A204.1 (cell line): ENCODE results near the gene IL17RD.

Source experiments
- FAIRE-seq: peaks from 2 replicates; lab custom pipeline; 2012; peaks lifted over from hg19 to GRCh38; lab: Jason Lieb, UNC

IL17RD gene

DNA sequence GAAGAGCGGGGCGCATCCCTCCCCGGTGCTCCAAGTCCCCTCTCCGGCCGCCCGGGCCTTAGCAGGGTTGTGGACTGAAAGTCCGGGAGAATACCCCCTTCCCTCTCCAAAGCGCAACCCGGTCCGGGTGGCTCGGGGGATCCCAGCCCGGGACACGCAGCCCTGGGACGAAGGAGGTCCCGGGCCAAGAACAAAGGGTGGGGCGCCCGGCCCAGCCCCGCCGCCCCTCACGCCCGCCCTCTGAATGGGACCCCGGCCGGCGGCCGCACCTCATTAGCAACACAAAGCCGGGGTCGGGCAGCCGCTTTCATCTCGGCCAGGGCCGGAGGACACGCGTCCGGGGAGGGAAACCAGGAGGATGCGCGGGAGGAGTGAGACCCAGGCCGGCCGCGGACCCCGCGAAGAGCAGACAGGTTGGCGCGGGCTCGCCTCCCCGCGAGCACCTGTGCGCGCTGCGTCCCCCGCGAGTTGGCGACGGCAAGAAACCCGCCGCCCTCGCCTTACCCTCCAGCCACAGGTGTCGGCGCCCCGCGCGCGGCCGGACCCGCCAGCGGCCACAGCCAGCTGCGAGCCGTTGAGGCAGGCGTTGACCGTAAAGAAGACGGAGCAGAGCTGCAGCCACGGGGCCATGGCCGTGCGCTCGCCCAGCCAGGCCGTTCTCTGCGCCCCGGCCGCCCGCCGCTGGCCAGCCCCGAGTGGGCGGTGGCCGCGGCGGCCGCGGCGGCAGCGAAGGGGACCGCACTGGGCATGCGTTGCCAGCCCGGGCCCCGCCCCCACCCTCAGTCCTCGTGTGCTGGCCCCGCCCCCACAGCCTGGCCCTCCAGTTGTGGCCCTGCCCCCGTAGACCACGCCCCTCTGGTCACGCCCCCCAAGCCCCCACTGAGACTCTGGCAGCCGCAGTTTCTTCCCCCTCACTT lies at the start of gene IL17RD:
TSS of gene IL17RD (minus strand) at position 697 of the 917 bp plus-strand sequence. CDS start at position 630, 67 bp downstream.
- FAIRE-seq = no peak

DNA sequence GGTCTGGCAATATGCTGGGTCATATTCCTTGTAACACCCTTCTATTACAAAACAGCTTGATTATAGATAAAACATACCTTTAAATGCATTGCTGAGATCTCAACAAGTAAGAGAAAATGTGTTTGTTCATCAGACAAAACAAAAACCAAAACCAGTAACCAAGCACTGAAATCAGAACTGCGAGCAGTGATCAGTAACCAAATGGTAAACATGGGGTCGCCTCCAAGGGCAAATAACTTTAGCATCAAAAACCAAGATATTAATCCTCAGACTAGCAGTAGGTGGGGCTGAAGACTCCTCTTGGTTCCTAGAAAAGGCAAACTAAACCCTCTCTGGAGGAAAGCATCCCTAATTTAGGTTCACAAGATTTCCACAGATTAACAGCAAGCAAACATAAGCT lies 41.3 kb upstream of the IL17RD start:
- no peak for FAIRE-seq

DNA sequence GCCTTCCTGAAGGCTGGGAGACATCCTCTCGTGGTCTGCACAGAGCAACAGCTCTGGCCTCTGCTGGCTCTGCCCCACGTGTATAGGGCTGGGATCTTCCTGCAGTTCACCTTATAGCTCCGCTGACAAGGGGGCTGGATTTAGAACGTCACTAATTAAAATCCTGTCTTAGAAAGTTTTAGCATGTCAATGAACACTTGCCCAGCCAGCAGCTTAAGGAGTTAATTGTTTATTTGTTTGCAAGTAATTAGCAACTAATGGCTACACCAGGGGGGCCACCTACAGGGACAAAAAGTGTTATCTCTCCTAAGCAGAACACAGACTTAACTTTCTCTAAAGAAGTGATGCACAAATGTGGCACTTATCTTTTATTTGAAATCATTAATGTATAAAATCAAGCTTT lies 34.7 kb upstream of the IL17RD start, which contains the start of gene HESX1:
TSS of gene HESX1 (minus strand) at position 84 of the 403 bp plus-strand sequence. CDS start at position 24, 60 bp downstream.
- FAIRE-seq = no peak

DNA sequence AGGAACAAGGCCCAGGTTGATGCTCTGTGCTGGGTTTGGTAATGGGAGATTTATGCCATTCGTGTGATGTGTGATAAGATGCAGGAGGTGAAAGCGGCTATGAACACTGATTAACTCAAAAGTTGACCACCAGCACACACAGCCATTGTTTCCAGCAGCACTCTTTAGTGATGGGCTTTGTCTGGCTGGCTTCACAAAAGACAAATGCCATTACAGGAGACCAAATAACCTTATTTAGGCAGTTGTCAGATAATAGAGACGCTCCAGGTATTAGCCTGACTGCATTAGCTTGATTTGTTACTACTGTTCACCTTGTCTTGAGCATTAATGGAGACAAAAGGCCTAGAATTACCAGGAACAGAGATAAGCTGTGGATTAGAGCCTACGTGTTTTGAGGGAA lies 29.5 kb upstream of the IL17RD start:
- FAIRE-seq = no peak

DNA sequence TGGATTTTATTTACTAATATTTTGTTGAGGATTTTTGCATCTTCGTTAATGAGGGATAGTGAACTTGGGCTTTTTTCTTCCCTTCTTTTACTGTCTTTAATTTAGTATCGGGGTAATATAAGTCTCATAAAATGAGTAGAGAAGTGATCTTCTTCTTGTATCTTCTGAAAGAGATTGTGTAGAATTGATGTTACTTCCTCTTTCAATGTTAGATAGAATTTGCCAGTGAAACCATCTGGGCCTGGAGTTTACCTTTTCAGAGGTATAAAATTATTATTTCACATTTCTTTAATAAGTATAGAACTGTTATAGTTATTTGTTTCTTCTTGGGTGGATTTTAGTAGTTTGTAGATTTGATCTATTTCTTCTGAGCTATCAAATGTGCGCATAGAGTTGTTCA lies 26.9 kb upstream of the IL17RD start:
- FAIRE-seq = peak; percentile 3

DNA sequence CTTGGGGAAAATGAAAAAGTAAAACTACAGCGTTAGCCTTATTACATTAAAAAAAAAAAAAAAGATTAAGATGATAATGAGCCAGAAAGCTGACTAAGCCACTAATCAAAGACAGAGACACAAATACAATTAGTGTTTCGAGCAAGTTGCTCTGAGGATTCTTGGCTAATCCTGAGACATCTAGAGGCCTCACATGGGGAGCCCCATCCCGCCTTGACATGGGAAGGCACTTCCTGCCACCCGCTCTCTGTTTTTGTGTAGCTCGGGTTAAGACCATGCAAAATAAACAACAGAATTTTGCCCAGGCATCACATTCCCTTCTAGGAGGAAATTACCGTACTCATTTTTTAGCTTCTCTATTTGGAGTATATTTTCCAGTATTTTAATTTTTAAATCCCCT lies 19.4 kb upstream of the IL17RD start:
- no peak for FAIRE-seq

DNA sequence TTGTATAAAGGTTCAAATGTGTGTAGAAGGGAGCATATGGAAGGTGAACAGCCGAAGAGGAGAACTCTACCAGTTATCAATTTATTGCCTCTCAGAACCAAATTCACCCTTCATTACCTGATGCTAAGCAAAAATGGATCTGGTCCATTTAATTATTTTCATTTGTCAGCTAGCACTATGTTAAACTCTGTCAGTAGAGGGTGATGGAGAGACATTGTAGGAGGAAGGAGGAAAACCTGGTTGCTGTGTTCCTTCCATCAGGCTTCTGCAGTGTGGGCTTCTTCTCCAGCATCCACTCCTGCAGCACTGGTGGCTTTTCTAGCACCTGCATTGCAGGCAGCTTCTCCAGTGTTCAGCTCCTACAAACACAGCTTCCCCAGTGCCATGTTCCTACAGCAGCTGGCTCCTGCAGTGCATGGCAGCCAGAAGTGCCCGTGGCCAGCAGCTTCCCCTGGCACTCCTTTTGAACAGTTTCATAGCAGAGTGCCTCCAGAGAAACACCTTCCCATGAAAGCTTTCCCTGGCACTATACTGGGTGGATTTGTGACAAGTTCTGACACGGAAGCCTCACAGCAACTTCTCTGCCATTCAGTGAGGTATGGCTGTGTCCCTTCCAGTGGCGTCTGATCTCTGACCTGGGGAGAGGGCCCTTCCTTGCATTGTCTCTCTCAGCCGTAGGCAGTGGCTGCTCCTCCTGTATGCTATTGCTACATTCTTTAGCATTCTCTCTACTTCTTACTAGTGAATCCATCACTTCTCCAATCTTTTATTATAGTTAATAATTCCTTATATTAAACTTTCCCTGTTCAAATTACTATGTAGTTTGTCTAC lies 14.6 kb upstream of the IL17RD start:
- peak; percentile 86 for FAIRE-seq

DNA sequence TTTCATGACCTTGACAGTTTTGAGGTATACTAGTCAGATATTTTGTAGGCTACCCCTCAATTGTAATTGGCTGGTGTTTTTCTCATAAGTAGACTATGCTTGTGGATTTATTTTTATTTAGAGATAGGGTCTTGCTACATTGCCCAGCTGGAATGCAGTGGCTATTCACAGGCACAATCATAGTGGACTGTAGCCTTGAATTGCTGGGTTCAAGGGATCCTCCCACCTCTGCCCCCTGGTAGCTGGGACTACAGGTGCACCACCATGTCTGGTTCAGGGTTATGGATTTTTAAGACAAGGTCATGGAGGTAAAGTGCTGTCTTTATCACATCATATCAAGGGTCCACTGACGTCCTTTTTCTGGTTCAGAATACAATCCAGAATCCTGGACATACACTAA lies 10.9 kb upstream of the IL17RD start:
- FAIRE-seq = no peak

DNA sequence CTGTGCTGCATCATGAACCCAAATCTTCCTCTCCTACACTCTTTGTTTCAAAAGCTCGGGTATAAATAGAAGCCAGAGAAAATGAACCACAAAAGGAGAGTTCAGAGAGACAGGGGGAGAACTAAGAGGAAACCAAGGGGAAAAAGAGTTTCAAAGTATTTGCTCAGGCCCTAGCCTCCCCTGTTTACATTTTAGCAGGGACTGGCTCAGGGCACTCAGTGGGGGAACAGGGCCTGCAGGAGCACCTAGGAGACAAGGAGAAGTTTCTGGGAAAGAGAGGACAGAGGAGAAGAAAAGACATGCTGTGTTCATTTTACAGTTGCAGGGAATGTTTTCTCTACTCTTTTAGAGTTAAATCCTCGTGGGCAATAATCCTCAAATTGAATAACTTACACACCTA lies 8.5 kb upstream of the IL17RD start:
- FAIRE-seq = no peak

DNA sequence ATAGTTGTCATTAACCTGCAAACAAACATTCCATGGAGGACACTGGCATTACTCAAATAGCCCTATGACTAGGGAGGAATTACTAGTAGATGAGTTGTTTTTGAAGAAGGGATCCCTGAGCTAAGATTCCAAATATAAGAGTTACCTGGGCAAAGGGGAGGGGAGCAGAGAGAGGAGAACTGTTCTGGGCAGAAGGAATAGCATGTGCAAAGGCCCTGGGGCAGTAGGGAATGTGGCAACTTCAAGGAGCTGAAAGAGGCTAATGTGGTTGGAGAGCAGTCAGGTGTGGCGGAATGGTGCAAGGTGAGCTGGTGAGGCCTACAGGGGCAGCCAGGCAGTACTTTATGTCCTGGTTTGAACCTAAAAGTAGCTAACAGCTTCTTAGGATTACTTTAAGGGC lies 5.8 kb upstream of the IL17RD start:
- FAIRE-seq = no peak

DNA sequence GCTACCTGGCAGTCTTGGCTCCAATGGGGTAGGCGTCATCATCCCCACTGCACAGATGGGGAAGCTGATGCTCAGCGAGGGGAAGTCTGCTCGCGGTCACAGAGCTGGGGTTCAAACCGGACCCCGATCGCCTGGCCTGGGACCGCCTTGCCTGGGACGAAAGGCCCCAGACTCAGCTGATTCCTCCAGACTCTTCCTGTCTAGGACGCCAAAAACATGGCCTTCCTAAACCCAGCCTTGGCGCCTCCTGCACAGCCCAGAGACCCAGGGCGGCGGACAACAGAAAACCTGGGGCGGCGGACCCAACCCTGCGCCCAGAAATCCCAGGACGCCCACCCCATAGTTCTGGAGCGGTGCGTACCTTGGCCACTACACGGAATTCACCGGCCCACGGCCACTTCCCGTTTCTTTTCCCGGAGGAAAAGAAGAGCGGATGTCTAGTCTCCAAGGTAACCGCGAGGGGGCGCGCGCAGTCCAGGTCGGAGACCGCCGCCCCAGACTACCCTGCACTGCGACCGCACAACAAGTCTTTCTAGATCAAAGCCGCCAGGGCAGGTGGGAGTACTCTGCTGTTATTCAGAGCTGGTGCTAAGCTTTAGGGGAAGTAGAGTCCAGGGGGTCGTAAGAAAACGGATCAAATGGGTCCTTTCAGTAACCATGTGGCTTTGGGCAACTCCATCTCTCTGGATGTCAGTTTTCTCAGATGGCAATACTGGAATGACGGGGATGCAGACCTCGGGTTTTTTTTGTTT lies 4.9 kb upstream of the IL17RD start:
- FAIRE-seq = no peak

DNA sequence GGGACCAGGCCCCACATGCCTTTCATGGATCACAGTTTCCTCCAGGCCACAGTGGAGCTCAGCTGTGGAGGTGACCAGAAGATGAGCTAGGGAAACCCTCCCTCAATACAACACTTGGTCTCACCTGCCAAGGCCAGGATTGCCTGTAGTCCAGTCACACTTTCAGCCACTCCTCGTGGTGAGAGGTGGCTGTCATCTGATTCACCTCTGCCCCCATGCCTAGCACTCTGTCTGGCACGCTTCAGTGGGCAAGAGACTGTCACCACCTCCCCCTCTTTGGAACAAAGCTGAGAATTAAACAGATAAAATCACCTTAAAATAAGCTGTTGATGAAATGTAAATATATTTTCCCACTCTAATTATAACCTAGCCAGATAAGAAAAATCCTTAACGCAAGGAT lies 4.0 kb upstream of the IL17RD start:
- FAIRE-seq = no peak

DNA sequence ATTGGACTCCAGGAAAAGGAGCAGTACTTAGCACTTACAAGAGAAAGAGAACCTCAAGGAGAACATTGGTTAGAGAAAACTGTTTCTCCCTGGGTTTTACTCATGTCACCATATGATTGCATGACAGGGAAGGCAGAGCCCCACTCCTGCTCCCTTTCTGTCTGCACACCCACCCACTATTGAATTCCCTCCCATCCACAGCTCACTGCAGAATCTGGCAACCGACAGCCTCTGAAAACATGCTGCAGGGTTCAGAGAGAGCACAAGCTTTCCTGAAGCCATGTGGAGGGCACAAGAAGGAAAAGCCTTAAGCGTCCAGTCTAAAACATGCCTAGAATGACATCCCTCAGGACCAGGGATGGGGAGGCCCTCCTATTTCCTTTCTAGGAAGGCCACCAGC lies 3.0 kb upstream of the IL17RD start:
- FAIRE-seq = no peak

DNA sequence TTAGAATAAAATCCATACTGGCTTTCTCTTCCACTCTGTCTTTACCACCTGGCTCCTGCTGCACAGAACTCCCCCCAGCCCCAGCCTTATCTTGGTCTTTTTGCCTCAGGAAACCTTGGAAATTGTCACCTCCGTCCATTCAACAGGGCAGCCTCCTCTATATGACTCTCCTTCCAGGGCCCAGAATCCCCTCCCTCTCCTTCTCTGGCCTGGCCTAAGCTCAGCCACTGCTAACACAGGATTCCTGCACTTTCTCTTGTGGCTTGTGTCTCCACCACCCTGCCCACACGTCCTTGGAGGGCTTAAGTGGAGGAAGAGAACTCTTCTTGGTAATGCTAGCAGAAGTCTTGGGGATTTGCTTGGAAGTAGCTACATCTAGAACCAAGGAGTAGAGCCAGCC lies 1.5 kb upstream of the IL17RD start:
- FAIRE-seq = no peak

DNA sequence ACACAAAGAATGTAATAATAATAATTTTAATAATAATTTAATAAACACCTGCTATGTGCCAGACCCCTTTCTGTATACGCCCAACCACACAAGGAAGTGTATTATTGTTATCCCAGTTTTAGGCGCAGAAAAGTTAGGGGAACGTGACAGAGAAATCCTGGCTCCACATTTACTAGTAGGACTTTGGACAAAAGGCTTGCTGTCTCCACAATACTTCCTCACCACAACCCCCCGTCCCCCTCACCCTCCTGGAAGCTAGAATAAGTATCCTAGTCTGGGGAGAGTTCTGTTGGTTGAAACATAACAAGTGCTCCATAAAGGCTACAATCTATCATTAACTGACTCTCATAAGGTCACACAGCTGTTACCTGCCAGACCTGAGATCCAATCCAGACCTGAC lies 488 bp upstream of the IL17RD start:
- no peak for FAIRE-seq

DNA sequence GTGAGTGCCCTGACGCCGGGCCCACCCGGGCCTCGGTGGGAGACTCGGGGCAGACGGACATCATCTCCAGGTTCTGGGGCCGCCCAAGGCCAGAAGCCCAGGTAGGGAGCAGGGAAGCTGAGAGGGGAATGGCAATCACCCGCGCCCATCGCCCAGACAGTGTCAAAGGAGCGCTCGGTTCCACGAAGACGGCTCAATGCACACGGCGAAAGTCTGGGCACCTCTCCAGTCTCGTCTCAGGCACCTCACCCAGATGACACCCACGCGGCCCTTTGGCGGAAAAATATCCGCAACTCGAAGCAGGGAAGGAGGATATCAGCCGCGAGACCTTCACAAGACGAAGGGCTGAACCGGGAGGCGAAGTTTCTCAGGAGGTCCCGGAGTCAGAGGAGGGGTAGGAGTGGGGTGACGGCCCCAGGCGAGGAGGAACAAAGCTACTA lies 916 bp downstream of the IL17RD start:
- FAIRE-seq = no peak

DNA sequence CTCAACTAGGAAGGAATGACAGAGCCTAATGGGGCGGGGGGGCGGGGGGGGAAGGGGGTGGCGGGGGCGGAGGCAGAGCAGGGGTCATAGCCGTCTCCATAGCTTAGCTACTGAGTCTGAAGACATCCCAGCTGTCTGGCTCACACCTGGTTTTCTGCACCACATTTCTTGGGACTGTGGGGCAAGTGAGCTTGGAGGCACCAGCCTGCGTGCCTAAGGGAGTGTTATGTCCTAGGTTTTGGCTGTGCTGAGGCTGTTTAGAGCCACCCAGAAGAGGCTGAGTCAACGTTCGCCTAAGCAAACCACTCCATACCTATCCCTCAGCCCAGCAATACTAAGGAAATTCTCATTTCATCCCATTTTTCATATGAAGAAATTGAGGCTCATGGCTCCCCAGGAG lies 1.4 kb downstream of the IL17RD start:
- no peak for FAIRE-seq

DNA sequence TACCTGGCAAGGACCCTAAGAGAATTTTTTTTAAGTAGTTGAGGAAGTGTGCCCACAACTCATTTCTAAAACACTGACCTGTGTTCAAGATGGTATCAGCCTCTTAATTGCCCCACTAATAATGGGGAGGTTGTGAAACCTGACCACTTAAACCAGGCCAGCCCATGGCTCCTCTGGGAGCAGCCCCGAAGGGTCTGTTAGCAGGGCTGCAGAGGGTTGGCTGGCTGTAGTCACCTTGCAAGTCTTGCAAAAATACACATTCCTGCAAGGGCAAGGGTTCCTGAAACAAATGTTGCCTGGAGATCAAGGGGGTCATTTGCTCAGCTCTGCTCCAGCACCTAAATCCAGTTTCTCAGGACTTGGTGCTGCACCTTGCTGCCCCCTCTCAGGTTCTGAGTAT lies 3.2 kb downstream of the IL17RD start:
- no peak for FAIRE-seq

DNA sequence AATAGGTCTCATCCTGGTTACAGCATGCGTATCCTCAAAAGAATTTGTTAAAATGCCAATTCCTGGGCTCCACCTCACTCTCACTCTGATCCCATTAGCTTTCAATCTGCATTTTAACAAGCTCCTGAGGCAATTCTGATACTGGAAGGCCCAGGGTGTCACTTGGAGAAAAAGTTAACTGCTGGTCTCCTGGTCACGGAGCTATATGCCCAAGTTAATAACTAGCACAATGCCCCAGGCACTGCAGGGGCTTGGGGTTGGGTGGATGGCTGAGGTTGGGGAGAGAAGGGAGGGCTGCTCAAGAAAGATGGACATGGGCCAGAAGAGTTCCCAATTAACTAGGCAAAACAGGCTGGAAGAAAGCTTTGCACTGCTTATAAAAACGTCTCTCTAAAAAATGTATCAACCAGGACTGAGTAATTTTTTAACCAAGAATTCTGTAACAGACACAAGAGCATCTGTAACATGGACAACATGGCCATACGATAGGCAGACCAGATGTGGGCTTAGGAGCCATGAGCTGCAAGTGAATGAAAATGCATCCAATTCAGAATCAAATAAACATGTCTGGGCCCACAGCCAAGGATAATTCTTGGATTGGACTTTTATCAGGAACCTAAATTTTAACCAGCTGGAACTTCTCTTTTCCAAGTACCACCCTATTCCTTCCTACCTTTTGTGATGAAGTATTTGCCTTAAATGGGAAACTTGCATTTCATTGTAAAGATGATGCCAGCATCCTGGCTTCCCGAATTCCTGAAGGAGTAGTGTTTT lies 4.2 kb downstream of the IL17RD start:
- no peak for FAIRE-seq

DNA sequence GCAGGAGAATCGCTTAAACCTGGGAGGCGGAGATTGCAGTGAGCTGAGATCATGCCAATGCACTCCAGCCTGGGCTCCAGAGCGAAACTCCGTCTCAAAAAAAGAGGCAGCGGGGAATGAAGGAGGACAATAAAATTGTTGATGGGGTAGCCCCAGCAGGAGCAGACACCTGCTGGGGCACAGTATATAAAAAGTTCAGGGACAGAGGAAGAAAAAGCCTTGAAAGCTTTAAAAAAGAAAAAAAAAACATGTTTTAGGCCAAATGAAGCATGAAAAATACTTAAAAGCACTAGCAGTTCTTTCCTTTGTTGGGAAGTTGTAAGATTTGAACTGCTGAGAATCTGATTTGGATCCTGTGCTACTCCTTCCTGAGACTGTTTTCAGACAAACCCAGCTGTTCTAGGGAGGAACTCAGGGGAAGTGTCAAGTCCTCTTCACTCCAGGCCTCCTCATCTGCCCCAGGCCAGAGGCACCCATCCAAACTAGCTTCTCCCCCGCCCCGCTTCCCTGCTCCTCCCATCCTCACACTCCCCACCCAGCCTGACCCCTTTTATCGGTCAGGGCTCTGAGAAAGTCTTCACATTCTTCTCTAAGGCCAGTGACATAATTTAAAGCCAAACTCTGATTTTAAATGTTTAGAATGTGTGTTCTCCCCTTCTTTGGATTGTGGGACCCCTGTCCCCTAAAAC lies 4.9 kb downstream of the IL17RD start:
- FAIRE-seq = no peak
